GM21515 (cell line): ENCODE results near the gene ADAMTSL3.
"Not testable (repeated sequence)": the region's sequence is repeated elsewhere in the genome, so short reads cannot be mapped to it uniquely, and the experiment has no call there.

ENCODE experiments used
- ATAC-seq: cut with Tn5 transposase; IDR thresholded peaks from one replicate; pipeline ENCODE4 v1.9.1; 2021; ENCODE audit not compliant: unreplicated experiment

The ADAMTSL3 gene

DNA sequence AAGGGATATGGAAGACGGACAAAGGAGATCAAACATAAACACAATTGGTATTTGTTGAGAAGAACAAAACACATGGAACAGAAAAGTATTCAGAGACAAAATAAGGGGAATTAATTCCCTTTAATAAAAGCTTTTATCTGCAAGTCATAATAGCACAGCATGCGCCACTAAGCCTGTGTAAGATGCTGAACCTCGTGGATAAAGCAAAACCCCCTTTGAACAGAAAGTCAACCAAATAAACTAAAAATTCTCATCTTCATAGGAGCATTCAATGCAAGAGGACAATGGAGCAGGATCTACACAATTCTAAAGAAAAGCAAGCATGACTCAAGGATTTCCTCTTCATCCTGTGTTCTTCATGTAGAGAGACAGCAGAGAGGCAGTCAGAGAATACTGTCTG is 307.4 kb downstream of the ADAMTSL3 start:
- no peak for ATAC-seq

DNA sequence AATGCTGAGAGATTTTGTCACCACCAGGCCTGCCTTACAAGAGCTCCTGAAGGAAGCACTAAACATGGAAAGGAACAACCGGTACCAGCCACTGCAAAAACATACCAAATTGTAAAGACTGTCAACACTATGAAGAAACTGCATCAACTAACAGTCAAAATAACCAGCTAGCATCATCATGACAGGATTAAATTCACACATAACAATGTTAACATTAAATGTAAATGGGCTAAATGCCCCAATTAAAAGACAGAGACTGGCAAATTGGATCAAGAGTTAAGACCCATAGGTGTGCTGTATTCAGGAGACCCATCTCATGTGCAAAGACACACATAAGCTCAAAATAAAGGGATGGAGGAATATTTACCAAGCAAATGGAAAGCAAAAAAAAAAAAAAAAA is 311.0 kb downstream of the ADAMTSL3 start:
- not testable (repeated sequence) for ATAC-seq

DNA sequence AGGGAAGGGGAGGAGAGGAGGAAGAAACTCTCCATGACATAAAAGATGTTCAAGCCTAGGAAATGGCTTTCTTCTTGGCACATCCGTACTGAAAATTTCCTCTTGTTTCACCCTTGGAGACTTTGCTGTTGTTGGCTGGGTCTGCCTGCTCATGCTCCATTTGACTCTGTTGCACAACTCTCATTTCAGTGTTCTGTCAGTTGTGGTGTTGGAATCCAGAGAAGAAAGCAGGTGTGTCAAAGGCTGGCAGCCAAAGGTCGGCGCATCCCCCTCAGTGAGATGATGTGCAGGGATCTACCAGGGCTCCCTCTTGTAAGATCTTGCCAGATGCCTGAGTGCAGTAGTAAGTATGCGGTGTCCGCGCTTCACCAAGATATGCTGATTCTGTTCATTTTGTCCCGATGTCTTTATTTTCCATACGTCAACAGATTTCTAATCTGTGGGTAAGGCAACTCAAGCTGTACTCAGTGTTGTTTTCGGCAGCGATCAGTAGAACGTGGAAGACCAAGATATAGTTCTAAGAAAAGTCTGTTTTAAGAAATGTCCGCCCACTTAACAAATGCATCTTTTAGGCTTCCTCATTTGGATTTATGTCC is 316.5 kb downstream of the ADAMTSL3 start:
- ATAC-seq, result no peak

DNA sequence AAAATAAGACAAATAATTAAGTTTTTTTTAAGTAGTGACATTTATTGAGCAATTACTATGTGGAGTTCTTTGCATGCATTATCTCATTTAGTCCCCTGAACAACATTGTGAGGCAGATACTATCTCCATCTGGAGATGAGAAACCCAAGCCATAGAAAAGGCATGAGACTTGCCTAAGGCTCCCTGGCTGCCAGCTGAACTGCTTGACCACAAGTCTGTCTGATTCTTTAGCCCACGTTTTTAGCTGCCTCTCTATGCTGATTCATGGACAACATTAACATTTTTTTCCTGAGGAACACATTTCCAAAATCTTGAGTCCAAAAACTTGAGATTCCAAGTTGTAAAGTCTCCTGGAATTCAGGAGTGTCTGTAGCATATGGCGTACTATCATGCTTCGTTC is 318.1 kb downstream of the ADAMTSL3 start:
- no peak for ATAC-seq

DNA sequence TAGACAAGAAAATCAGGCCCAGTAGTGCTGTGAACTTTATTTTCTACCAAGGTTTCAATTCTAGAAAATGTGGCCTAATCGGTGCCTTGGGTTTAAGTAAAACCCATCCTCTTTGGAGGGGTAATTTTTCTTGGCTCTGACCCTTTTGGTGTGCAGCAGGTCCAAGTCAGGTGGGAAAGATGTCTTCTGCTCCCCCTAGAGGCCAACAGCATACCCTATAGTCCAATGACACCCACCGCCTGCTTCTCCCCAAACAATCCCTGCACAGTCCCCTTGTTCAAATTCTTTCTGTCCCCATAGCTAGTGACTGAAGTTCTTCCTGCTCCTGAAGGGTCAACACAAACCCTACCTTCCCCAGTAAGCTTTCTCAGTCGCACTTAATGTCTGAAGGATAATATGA is 319.9 kb downstream of the ADAMTSL3 start:
- ATAC-seq, result no peak

DNA sequence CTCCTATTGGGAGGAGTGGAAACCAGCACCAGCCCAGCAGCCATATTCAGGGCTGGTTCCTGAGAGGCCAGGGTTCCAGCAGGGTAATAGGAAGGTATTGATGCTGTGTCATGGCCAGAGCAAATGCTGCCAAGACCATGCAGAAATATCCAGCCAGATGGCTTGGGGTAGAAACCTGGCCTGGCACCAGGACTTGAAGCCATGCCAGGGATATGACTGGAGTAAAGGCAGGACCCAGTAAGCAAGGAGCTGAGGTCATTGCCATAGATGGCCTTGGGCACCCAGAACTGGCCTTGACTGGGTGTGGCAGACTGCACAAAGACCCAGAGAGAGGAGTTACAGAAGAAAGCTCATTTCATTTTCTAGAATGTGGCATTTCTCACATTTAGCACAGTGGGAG is 324.1 kb downstream of the ADAMTSL3 start:
- ATAC-seq, result no peak

DNA sequence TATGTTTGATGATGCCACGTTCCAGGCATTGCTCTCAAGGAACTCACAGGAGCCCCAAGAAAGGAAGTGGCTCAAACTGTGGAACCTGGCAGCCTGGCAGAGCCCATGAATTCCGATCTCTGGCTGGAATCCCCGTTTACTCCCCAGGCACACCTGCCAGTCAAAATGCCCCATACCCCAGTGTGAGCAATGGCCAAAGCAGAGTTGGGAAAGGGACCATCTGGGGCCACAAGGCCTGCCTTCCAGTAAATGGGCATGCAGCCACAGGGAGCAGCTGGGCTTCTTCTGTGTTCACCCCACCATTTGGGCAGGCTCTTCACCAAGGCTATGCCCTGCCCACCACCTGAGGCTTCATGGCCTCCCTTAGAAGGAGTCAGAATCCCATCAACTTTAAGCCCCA is 324.7 kb downstream of the ADAMTSL3 start:
- no peak for ATAC-seq

DNA sequence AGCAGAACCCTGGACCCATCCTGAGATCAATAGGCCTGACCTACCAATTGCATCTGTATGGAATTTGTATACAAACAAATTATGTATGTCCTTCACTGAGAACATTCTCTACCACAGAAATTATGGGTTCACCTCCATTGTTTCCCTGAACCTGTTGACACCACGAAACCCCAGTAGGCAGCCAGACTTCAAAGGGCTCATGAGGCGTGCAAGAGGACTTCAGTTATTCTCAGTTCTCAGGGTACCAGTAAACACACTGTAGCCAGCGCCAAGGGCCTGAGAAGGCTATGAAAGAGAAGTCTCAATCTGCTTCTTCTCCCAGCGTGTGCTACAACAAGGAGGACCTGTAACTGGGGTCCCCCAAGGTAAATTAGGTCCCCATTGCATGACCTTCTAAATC is 326.7 kb downstream of the ADAMTSL3 start:
- ATAC-seq, result no peak

DNA sequence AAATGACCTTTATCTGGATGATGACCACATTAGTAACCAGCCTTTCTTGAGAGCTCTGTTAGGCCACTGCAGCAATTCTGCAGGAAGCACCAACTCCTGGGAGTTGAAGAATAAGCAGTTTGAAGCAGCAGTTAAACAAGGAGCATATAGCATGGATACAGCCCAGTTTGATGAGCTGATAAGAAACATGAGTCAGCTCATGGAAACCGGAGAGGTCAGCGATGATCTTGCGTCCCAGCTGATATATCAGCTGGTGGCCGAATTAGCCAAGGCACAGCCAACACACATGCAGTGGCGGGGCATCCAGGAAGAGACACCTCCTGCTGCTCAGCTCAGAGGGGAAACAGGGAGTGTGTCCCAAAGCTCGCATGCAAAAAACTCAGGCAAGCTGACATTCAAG is 328.8 kb downstream of the ADAMTSL3 start:
- no peak for ATAC-seq

DNA sequence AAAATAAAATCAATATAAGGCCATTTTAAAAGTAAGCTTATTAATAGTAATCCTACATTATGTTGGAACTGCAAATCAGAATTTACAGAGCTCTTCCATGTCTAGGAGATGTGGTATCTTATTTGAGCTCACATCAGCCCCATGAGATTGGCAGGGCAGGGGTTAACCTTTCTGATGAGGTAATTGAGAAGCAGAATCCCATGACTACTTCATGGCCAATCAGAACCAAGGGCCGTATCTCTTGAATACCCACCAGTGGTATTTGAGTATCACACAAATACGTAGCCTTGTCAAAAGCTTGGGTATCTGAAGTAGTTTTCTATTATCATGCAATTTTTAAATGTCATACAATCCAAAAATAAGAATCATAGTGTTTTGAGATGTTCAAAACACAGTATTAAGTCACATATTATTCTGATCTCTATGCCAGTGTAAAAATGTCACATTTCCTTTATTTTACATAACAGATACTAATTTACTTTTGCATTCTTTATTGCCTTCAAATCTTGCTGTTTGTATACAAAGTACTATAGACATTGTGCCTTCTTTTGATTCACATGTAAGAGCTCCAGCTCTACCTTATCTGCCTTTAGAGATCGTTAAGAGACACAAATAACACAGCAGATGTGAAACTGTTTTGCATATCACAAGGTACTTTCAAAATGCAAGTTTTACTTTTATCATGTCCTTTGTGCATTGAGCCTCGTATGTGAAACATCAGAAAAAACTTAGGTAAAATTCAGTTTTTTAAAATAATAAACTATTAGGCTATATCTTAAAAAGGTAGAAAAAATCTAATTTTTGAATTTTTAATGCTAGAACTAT is 329.9 kb downstream of the ADAMTSL3 start:
- peak; percentile 88 for ATAC-seq

DNA sequence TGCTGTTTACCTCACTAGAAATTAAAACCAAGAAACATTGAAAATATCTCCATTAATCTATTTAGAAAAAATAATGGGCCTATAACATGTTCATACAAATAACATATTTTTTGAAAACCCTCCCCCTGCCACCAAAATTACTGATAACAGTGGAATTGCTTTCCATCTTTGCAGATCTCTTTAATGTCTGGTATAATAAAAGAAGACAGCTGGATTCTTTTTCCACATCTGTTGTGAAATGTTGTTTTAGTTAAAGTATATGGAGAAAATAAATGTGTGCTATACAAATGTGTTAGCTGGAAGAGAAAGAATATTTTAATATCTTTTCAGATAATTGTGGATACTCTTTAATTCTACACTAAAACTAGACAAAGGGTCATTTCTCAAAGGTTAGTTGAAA is 330.7 kb downstream of the ADAMTSL3 start:
- no peak for ATAC-seq

DNA sequence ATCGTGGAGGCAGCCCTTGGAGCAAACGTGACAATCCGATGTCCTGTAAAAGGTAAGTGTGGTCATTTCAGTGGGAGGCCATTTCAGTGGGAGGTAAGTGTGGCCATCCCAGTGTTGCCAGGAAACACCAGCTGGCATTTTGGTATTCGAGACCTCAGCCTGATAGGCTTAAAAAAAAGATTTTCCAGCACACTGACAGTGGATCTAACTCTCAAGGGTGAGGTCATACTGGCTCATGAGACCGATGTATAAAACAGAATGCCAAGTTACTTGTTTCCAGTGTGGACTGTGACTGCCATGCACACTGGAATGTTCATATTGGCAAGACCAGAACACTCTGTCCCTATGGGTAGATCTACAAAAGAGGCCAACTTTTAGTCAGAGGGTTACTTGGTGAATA is 337.2 kb downstream of the ADAMTSL3 start:
- ATAC-seq, result no peak

DNA sequence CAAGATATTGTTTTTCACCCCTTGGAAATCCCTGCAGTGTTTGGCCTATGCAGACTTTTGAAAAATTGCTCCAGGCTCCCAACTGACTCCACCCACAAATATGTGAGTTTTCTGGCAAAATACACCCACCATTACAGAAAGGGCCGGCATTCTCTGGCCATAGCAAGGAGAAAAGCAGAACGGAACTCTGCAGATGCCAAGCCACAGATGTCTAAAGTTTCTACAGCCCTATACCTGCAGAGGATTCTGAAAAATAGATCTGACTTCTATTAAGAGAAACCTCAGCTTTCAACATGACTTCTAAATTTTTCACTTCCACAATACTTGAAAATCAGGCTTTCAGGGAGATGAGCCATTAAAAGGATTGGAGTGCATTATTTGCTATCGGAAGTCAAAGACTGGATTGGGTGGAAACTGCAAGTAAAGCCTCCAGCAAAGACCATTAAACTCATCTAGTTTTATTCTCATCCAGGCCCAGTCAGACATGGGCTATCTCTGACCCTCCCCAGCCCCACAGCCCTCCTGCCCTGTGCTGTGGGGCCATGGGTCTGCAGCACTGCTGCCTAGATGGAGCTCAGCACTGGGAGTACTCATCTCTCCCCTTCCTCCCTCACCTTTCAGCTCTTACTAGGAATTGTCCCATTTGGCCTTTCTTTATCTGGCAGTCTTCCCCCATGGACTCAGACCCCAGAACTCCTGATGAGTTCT is 338.6 kb downstream of the ADAMTSL3 start:
- peak; percentile 74 for ATAC-seq

DNA sequence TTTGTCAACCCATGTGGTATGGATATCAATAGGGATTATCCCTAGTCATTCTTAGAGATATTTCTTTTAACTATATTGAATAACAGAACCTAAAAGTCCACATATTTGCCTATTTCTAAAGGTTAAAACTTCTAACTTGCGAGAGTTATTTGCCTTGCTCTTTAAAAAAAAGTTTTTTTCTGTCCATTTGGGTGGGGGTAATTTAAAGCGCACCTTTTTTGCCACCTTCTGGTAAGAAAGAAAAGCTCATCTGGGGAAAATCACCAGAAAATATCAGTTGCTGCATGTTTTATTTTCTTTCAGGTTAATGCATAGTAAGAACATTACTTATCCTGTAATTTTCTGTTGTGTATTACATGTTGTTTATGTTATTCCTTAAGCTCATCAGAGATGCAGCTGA is 339.7 kb downstream of the ADAMTSL3 start:
- ATAC-seq, result no peak

DNA sequence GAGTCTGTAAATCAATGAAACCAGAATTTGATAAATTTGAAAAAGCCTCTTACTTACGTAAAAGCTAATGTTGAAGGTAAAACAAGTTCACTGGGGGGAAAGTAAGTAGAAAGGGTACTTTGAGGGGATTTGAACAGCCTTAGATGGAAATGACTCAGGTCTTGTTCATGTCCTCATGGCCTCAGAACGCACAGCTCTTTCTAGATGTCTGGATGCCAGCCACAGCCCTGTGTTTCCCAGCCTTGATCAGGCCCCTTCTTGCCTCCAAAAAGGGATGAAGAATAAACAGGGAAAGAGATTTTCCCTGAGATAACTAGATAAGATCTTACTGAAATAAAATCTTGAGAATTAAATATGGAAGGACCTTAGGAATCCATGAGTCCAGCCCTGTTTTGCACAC is 344.6 kb downstream of the ADAMTSL3 start:
- ATAC-seq, result no peak

DNA sequence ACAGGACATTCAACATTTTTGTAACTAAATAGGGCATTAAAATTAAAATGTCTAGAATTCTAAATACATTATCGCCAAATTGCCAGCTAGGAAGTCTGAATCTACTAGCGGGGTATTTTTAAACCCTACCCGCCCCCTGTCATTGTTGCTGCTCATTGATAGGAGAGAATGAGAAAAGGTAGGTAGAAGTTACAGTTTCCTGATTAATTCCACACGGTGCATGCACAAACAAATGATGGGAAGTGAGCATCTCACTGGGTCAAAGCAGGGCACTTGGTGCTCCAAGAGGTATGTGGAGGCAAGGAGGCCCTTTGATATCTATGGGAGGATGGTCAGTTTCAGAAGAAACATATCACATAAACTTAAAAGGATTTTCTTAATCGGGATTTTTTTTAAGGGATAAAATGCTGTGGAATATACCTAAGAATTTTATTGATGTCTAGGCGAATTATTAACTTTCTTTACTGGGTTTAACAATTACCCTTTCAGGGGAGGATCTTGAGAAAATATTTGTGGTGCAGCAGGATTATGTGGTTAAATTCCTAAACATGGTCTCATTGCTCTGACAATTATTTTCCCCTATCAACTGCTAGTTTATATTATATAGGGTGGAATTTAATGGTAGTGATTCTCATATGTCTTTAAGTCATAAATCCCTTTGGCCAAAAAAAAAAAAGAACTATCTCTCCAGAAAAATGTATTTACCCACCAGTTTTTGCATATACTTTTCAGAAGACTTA is 345.6 kb downstream of the ADAMTSL3 start:
- ATAC-seq, result no peak

DNA sequence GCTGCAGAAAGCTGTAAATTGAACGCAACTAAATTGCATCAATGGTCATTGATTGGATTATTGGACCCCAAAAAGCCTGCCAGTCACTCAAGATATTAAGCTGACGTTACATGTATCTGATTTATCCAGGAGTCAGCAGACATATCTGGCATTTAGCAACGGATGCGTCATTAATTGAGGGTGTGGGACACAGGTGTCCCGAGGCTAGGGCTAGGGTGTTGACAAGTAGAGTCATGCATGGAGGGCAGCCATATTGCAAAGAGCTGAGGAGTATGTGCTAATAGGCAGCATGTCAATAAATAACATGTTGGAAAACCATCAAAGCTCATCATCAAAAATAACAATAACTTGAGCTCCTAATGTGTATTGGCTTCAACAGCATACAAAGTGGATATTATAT is 347.1 kb downstream of the ADAMTSL3 start:
- no peak for ATAC-seq

DNA sequence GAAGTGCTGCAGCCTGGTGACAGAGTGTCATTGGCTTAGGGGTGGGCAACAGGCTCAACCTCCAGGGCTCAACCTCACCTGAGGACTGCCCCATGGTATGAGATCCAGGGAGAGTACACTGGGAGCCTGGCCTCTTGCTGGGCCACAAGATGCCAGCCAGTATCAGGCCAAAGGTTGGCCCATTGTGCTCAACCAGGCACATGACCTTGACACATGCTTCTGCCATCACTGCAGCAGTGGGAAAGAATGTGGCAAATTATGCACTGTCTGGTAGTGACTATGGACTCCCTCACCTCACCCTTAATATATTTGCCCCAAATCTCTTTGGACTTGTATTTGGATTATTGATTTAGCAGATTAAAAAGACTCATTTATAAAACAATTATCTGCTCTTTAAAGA is 347.7 kb downstream of the ADAMTSL3 start:
- no peak for ATAC-seq

DNA sequence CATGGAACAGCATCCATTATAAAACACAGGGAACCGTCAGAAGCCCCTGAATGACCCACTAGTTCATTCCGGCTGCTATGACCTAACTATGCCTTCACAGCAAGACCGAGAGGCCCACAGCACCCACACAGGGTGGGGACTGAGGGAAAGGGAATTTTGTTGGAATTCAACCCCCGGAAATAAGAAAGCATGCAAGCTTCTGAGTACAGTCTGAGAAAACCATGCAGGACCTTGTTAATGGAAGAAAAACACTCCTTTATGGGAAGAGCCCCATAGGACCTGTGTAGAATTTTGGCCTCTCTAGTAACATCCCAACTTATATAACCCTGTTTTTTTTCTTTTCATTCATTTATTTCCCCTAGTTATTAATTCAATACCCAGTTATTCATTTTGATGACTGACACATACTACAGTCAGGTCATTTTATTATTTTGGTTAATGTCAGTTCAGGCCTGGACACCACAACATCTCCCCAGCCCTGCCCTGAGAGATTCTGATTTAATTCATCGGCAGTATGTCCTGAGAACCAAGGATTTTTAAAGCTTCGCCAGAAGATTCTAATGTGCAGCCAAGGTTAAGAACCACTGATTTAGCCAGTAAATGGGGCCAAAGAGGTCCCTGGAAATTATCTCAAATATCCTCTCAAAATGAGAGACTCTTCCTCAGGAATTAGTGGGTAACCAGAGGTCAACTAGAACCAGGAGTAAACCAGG is 350.0 kb downstream of the ADAMTSL3 start:
- ATAC-seq, result no peak

DNA sequence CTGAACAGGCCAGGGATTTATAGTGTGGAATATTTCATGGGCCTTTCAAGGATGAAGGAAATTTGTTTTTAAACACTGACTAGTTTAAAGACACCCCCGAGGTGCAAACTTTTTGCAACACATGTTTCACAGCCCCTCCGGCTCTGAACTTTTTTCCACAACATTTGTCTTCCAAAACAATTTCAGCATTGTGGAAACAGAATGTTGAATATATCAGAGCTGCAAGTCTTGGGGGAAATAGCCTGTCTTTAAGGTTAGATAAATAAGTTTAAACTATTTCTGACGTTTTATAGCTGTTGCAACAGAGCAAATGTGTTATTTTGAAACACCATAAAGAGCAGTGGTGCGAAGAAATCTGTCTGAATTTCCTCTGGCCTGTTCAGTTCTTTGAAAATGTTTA is 352.5 kb downstream of the ADAMTSL3 start:
- no peak for ATAC-seq

DNA sequence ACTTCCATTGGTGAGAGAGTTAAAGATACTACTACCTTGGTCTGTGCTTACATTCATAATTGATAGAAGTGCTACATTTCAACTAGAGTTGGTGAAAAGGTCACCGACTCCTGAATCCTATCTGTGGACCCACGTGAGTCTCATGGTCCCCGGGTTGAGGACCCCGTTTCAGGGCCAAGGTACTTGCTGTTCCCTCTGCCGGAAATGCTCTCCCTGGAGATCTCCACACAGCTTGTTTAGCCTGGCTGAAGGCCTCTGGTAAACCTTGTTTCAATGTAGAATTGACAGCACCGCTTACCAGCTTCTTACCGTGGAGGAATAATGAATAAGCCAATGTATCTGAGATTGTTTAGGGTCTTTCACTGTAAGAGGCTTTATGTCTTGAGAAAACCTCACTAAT is 355.7 kb downstream of the ADAMTSL3 start:
- no peak for ATAC-seq
